GM18505 (cell line): ENCODE data around the gene CTBP2.

Source experiments
- ATAC-seq: cut with Tn5 transposase; IDR thresholded peaks from one replicate; pipeline ENCODE4 v1.9.1; 2021; ENCODE audit not compliant: unreplicated experiment
- POLR2A ChIP-seq: IDR thresholded peaks from 4 replicates; pipeline ENCODE4 v1.6.1; 2011; ENCODE audit warnings: borderline replicate concordance; ENCODE audit not compliant: insufficient read depth, insufficient read length; ENCODE audit errors: extremely low read depth

Gene CTBP2

GRCh38 chr10:125010362-125010761, 150.0 kb downstream of the CTBP2 start:
- no peak for ATAC-seq
- no peak for TF ChIP-seq POLR2A

- no peak for ATAC-seq
- TF ChIP-seq POLR2A, result no peak
These were observed 150.7 kb downstream of the CTBP2 start for GRCh38 chr10:125009661-125010161.

- no peak for TF ChIP-seq POLR2A
- ATAC-seq, result no peak
These were observed 151.4 kb downstream of the CTBP2 start for GRCh38 chr10:125008689-125009638.

GRCh38 chr10:125007436-125007835, 152.9 kb downstream of the CTBP2 start:
- no peak for TF ChIP-seq POLR2A
- no peak for ATAC-seq

GRCh38 chr10:125006921-125007426, 153.4 kb downstream of the CTBP2 start:
- no peak for TF ChIP-seq POLR2A
- no peak for ATAC-seq

GRCh38 chr10:125006188-125006680, 154.1 kb downstream of the CTBP2 start:
- ATAC-seq, result no peak
- no peak for TF ChIP-seq POLR2A

GRCh38 chr10:125005312-125006187, 154.8 kb downstream of the CTBP2 start:
- ATAC-seq, result no peak
- no peak for TF ChIP-seq POLR2A

- ATAC-seq, result no peak
- TF ChIP-seq POLR2A, result no peak
These were observed 155.6 kb downstream of the CTBP2 start for GRCh38 chr10:125004571-125005311.

GRCh38 chr10:125003901-125004467, 156.4 kb downstream of the CTBP2 start:
- ATAC-seq, result no peak
- no peak for TF ChIP-seq POLR2A

- ATAC-seq, result no peak
- no peak for TF ChIP-seq POLR2A
These were observed 157.0 kb downstream of the CTBP2 start for GRCh38 chr10:125003146-125003900.

GRCh38 chr10:125002423-125003145, 157.8 kb downstream of the CTBP2 start:
- no peak for ATAC-seq

GRCh38 chr10:125002047-125002422, 158.3 kb downstream of the CTBP2 start:
- no peak for ATAC-seq
- TF ChIP-seq POLR2A, result no peak

More at GRCh38 chr10:125002423-125003145, 157.8 kb downstream of the CTBP2 start:
- no peak for TF ChIP-seq POLR2A
